Ramos (cell line): Measurements from ENCODE around the gene RAI1.

Source experiments
- in situ Hi-C: fragments of 300-500 bp; cut with MboI; formaldehyde crosslinking; loops from one replicate; pipeline ENCODE4 v1.14.3; 2022; ENCODE audit warnings: low sequenced_read_pairs; ENCODE audit not compliant: unreplicated experiment

Gene RAI1

GRCh38 chr17:17757956-17758845 is 76.9 kb downstream of the RAI1 start:
- in situ Hi-C loops = no loop called here

GRCh38 chr17:17758941-17759563 is 77.8 kb downstream of the RAI1 start:
- in situ Hi-C loops = no loop called here

- in situ Hi-C loops = no loop called here
Measured at GRCh38 chr17:17760350-17760749, 79.1 kb downstream of the RAI1 start.

DNA sequence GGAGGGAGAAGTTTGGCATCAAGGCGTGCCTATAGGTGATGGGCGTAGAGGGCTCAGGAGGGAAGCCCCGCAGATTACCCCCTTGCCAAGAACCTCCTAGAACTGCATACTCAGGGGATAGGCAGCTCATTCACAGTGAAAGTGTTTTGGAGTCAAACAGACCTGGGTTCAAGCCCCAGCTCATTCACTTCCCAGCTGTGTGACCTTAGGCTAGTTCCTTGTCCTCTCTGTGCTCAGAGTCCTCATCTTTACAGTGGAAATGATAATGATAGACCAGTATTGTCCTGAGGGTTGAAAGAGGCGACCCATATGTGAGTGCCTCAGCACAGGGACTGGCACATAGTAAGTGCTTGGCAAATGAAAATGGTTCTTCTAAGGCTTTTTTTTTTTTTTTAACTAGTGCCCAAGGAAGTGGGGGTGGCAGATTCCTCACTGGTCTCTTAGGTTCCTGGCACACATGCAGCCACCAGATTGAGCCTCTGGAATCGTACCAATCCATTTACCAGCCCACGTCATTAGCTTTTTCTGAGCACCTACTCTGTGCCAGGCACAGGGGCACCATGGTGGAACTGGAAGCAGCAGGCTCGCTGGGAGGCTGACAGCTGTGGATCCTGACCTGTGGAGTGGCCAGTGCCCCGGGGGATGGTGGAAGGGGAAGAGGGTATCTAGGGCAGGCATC is 79.8 kb downstream of the RAI1 start:
- in situ Hi-C loops = no loop called here

GRCh38 chr17:17761894-17762743 is 80.9 kb downstream of the RAI1 start:
- in situ Hi-C loops = no loop called here

DNA sequence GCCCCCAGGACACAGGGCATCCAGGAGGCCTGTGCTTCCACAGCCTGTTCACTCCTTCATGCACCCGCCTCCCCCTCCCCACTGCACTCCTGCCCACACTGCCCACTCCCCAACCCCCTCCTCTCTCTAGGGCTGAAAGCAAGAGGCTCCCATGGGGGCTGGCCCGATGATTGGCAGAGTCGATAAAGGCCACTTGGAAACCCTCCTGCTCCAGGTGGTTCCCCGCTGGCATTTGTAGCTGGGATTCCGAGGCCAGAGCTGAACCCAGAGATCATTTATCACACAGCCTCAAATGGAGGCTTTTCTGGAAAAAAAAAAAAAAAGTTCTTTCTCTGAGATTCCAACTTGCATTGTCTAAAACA is 81.5 kb downstream of the RAI1 start:
- in situ Hi-C loops = no loop called here

DNA sequence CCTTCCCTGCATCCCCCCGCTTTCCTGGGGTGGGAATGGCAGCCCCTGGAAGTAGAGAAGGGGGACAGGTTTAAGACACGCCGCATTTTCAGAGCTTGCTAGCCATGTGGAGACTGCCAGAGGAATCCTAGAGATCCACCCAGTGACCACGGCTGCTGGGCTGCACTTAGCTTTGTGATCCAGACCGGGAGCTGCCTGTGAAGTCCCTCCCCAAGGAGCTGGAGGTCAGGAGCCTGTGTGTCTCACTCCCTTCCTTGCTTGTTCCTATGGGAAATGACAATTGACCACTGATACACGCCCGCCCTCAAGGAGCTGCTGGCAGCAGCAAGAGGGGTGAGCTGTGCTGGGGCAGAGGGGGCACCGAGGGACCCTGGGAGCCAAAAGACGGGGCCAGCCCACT is 81.9 kb downstream of the RAI1 start:
- in situ Hi-C loops = no loop called here

GRCh38 chr17:17763734-17764133 is 82.5 kb downstream of the RAI1 start:
- in situ Hi-C loops = no loop called here

DNA sequence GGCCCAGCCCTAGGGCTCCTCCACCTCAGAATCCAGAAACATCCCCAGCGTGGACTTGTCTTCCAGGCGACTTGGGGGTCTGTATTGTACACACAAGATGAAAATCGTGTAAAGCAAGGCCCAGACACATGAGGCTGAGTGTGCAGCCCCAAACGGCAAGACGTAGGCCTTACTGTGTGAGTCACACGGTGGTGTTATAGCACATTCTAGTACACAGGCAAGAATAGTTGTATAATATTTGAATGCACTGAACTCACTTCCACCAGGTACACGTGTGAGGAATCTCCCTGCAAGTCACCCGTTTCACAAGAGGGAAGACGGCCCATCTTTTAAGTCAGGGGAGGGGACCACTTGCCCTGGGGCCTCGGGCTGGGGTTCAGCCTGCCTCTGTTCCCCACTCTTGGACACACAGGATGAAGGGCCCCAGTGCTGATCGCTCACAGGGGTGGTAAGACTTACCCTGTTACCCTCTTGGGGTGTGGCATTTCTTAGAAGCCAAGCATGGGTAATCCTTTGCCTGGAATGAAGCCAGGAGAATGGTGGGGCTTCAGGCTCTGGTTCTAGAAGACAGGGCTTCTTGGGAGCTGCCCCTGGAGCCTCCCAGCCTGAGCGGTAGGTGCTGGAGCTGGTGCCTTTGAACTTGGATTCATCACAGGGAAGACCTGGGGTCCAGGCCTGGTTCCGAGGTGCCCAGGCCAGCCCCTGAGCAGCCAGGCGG is 84.3 kb downstream of the RAI1 start:
- in situ Hi-C loops = no loop called here

DNA sequence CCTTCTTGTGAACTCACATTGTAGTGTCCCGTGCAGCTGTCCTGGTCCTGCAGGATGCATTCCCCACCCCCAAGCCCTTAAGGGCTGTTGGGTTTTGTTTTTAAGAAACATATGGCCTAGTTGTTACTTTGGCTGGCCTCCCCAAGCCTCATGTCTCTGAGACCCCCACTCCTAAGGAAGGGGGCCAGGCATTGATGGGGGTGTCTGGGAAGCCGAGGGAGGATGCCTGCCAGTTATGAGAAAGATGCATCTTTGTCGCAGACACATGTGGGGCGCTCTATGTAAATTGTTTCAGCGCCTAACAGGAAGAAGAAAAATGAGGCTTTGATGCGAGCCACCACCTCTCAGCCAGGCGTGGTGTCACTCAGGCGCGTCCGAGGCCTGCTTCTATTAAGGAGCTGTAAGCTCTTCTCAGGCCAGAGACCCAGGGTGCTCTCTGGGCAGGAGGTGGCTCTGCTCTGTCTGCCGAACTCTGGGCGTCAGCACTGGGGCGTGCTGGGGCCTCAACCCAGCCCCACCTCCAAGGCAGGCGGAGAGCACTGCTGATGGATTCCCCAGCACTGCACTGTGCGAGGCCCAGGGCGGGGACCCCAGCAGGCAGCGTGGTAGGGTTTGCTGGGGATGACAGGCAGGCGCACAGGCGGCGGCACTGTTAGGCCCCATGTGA is 85.0 kb downstream of the RAI1 start:
- in situ Hi-C loops = no loop called here

DNA sequence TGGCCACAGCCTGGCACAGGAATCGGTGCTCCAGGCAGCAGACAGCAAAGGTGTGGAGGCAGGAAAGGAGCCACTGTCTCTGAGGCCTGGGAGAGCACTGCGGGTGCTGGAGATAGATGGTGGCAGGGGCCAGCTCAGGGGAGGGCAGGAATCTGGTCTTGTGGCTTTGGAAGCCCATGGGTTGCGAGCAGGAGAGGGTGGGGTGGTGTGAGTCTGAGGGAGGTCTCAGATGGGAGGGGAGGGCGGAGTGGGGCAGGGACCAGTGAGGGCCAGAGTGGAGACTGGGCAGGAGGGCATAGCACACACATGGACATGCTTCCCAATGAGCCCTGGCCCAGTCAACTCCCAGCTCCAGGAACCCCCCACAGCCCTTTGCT is 85.5 kb downstream of the RAI1 start:
- in situ Hi-C loops = no loop called here

DNA sequence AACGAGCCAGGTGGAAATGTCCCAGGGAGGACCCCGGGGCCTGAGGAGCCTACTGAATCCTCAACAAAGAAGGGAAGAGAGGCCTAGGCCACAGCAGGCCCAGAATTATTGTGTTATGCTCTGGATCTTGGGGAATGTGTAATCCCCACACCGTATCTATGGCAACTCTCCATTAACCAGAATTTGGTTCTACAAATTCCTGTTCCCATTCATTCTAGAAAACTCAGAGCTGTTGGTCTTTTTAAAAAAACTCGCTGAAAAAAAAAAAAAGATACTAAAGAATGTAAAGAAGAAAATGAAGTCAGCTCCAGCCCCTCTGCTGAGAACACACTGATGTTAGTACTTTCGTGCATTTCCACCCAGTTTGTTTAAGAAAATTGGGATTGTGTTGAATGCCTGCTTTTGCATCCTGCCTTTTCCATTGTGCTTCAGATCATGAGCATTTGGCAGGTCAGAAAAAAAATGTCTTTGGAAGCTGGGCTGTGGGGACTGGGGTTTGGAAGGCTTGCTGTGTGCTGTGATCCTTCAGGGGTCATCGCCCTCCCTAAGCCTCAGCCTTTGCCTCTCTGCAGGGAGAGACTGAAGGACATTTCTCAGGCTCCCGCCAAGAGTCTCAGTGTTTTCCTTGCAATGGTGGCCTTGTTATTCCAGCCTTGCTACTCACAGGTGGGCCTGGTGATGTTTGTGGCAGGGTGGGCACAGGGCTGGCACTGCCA is 86.1 kb downstream of the RAI1 start:
- in situ Hi-C loops = no loop called here

DNA sequence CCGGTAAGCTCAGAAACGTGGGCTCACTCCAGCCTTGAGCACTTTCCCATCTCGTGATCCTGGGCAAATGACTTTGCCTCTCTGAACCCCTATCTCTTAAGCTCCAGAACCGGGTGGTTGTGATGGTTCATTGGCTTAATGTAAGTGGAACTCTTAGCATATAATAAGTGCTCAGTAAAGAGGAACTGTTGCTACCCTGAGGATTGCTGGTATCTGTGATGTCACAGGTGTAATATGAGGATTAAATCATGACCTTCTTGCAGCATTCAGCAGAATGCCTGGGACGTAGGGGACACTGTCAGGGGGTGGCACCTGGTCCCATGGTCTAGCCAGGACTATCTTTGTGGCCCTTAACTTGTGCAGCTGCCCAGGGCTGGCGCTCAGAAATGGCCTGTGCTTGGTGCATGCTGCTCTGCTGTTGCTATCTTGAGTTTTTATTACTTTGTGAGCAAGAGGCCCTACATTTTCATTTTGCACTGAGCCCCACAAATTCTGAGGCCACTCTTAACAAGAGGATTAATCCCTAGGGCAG is 86.7 kb downstream of the RAI1 start:
- in situ Hi-C loops = no loop called here

- in situ Hi-C loops = no loop called here
Measured at GRCh38 chr17:17768424-17769088, 87.3 kb downstream of the RAI1 start.

DNA sequence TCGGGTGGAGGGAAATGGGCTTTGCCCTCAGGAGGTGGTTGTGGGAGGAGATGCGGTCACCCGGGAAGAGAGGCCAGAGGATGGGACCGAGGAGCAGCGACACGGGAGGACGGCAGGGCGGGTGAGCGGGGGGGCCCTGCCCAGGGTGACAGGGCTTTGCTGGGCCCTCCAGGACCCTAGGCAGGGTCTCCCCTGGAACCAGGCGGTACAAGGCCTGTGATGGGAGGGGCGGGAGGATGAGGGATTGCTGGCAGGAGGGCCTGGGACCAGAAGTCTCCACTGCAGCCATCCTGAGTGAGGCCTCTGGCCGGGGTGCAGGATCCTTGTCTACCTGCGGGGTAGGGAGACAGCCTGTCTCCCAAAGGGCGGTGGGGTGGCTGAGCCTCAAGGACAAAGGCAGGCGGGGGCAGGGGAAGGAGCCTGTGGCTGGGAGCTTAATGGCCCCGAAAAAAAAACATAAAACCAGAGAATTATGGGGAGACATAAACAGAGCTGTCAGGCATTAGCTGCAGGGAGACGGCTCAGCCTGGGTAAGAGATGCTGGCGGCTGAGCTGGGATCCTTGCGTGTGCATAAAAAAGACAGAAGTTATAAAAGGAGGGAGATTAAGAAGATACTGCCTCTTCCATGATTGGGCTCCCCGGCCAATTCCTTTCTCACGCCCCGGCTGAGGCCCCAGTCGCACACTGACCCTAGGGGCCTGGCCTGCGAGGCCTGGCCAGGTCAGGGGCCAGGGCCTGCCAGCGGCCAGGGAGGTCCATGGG is 88.8 kb downstream of the RAI1 start:
- in situ Hi-C loops = no loop called here

DNA sequence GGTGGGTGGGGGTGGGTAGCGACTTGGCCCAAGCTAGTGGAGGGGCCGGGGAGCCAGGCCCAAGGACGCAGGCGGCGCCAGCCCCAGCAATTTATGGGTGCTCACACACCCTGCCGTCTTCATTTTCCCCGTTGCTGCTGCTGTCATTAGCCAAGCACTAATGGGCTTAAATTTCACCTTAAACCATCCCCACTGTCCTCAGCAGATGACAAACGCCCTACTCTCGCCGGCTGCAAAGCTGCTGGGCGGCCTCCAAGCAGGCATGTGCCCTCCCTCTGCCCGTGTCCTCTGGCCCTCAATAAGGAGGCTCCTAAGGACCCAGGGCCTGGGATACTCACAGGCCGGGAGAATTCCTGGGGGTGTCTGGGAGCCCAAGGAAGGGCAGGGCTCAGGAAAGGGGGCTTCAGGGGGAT is 89.4 kb downstream of the RAI1 start:
- in situ Hi-C loops = no loop called here

- in situ Hi-C loops = no loop called here
Measured at GRCh38 chr17:17771498-17772201, 90.4 kb downstream of the RAI1 start.
